ENCODE data around the gene YPEL3. TPM values are rescaled to one million over a fixed set of nuclear protein-coding genes. Genes with fewer than 3 reads are reported as not detected.

Gene YPEL3
- polyA plus RNA-seq, 1 donor from 2014 or later, result 76.9 TPM

- H3K27me3 ChIP-seq (ENCODE audit: insufficient read depth, low read depth, low read length), result no peaks in the 10 kb centered on the region
- no peaks in the 10 kb centered on the region for H3F3A ChIP-seq (ENCODE audit: insufficient read depth, low read length, poor library complexity, severe bottlenecking)
- no peak overlapping the region for H3K4me2 ChIP-seq (ENCODE audit: low read length)
- no peaks in the 10 kb centered on the region for H3K9me3 ChIP-seq (ENCODE audit: low read length)
- H3K4me3 ChIP-seq (ENCODE audit: low read length), result no peak overlapping the region
- H3K9ac ChIP-seq (ENCODE audit: low read length), result no peak overlapping the region
- peaks cover 11% of the 10 kb centered on the region for H3K79me2 ChIP-seq (replicated peaks; ENCODE audit: insufficient read depth, low read length)
- H3K36me3 ChIP-seq (ENCODE audit: insufficient read depth, low read length), result no peaks in the 10 kb centered on the region
- H3K27ac ChIP-seq (ENCODE audit: low read length), result no peak overlapping the region
- no peak for TF ChIP-seq POLR2AphosphoS5 (IDR thresholded peaks at IDR 0.05)
- no peak for TF ChIP-seq EP300 (conservative IDR thresholded peaks at IDR 0.05; ENCODE audit: poor library complexity, severe bottlenecking)
- no peak for TF ChIP-seq MXI1 (conservative IDR thresholded peaks at IDR 0.05; ENCODE audit: poor library complexity, severe bottlenecking)
- no peak for TF ChIP-seq TAF1 (IDR thresholded peaks at IDR 0.05; ENCODE audit: low read depth)
- TF ChIP-seq REST (IDR thresholded peaks at IDR 0.05; ENCODE audit: borderline replicate concordance), result no peak
- no peak for TF ChIP-seq RAD21 (conservative IDR thresholded peaks at IDR 0.05)
- TF ChIP-seq EZH2 (IDR thresholded peaks at IDR 0.05; ENCODE audit: borderline replicate concordance, insufficient read depth, low read length, poor library complexity, severe bottlenecking), result no peak
- no peak for TF ChIP-seq SMC3 (conservative IDR thresholded peaks at IDR 0.05; ENCODE audit: poor library complexity)
- TF ChIP-seq CTCF (IDR thresholded peaks at IDR 0.05; ENCODE audit: poor library complexity, severe bottlenecking), result no peak
- H4K20me1 ChIP-seq (ENCODE audit: insufficient read depth), result no peaks in the 10 kb centered on the region
- no peaks in the 10 kb centered on the region for H3K9me2 ChIP-seq (ENCODE audit: insufficient read depth, low read length)
- no peak overlapping the region for H2AFZ ChIP-seq (ENCODE audit: low read depth, low read length)
Measured at GRCh38 chr16:30067584-30067916, 28.5 kb downstream of the YPEL3 start.

DNA sequence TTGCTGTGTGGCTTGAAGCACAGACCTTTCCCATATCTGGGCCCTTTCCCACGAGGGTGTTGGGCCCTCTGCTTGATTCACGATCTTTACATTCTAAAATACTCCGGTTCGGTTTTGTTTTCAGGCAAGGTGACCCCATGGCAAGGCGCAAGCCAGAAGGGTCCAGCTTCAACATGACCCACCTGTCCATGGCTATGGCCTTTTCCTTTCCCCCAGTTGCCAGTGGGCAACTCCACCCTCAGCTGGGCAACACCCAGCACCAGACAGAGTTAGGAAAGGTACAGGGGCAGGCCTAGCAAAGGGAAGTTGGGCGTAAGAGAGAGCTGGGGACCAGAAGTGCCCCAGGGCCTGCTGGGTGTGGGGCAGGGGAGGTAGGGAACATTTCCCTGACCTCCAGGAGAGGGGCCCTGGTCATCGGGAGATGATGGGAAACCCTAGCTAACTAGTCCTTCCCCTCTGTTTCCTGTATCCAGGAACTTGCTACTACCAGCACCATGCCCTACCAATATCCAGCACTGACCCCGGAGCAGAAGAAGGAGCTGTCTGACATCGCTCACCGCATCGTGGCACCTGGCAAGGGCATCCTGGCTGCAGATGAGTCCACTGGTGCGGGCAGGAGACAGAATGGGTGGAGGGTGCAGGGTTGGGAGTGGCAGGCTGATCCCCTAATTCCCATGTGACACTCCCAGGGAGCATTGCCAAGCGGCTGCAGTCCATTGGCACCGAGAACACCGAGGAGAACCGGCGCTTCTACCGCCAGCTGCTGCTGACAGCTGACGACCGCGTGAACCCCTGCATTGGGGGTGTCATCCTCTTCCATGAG, 29.0 kb downstream of the YPEL3 start:
- H2AFZ ChIP-seq (ENCODE audit: low read depth, low read length), result no peak overlapping the region

More for the DNA sequence above, 29.0 kb downstream of the YPEL3 start:
- Histone ChIP-seq H3K9me2 (ENCODE audit: insufficient read depth, low read length) (no peaks in the 10 kb centered on the region), H3K27me3 (ENCODE audit: insufficient read depth, low read depth, low read length) (no peaks in the 10 kb centered on the region), H3K9ac (ENCODE audit: low read length) (peak overlapping the region; percentile 95), H3K36me3 (ENCODE audit: insufficient read depth, low read length) (no peaks in the 10 kb centered on the region), H3K4me2 (ENCODE audit: low read length) (peak overlapping the region; percentile 82), H3K79me2 (replicated peaks; ENCODE audit: insufficient read depth, low read length) (peaks cover 11% of the 10 kb centered on the region), H3K9me3 (ENCODE audit: low read length) (no peaks in the 10 kb centered on the region), H3K27ac (ENCODE audit: low read length) (peak overlapping the region; percentile 94), H3F3A (ENCODE audit: insufficient read depth, low read length, poor library complexity, severe bottlenecking) (no peaks in the 10 kb centered on the region), H3K4me3 (ENCODE audit: low read length) (peak overlapping the region; percentile 97), H4K20me1 (ENCODE audit: insufficient read depth) (no peaks in the 10 kb centered on the region)
- TF ChIP-seq CTCF (IDR thresholded peaks at IDR 0.05; ENCODE audit: poor library complexity, severe bottlenecking) (no peak), POLR2AphosphoS5 (IDR thresholded peaks at IDR 0.05) (no peak), EZH2 (IDR thresholded peaks at IDR 0.05; ENCODE audit: borderline replicate concordance, insufficient read depth, low read length, poor library complexity, severe bottlenecking) (no peak), RAD21 (conservative IDR thresholded peaks at IDR 0.05) (no peak), TAF1 (IDR thresholded peaks at IDR 0.05; ENCODE audit: low read depth) (no peak), EP300 (conservative IDR thresholded peaks at IDR 0.05; ENCODE audit: poor library complexity, severe bottlenecking) (no peak), SMC3 (conservative IDR thresholded peaks at IDR 0.05; ENCODE audit: poor library complexity) (no peak), MXI1 (conservative IDR thresholded peaks at IDR 0.05; ENCODE audit: poor library complexity, severe bottlenecking) (no peak)

Data from neural cell (in vitro differentiated cells).